HG02763 (cell line): ENCODE measurements around the gene THAP12.
"Not testable (repeated sequence)": the region's sequence is repeated elsewhere in the genome, so short reads cannot be mapped to it uniquely, and the experiment has no call there.

Experiments used
- ATAC-seq: cut with Tn5 transposase; IDR thresholded peaks from one replicate; pipeline ENCODE4 v1.9.1; 2021; ENCODE audit warnings: mild to moderate bottlenecking, moderate library complexity; ENCODE audit not compliant: unreplicated experiment

Gene THAP12

DNA sequence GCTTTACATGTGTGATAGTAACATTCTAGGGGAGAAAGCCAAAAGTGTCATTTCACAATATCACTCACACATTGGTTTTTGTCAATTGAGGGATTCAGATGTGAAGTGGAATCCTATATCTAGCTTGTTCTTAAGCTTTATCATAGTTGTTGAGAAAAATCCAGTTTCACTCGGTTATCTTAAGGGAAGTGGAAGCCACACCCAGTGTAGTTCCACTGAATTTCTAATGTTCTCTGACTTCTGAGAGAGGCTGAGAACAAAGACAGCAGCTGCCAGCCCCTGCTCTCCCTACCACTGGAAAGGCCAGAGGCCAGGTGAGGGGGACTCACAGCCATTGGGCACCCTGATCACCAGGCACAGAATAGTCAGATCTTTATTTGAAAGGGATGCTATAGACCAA, 53.7 kb downstream of the THAP12 start:
- no peak for ATAC-seq

DNA sequence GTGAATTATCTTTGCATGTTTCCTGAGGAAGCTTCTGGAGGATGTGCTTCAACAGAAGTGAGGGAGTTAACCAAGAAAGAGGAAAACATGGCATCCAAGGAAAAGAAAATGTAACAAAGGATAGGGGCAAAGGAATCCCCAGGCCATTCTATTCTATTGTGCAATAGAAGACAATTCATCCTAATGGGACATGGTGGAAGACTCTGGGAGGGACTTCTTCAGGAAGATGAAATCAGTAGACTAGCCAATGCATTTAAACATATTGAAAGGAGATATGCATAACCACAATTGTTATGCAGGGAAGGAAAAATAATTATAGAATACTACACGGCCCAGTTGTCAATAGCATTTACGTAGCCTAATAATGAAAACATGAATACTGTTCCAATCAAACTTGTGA, 55.7 kb downstream of the THAP12 start:
- no peak for ATAC-seq

DNA sequence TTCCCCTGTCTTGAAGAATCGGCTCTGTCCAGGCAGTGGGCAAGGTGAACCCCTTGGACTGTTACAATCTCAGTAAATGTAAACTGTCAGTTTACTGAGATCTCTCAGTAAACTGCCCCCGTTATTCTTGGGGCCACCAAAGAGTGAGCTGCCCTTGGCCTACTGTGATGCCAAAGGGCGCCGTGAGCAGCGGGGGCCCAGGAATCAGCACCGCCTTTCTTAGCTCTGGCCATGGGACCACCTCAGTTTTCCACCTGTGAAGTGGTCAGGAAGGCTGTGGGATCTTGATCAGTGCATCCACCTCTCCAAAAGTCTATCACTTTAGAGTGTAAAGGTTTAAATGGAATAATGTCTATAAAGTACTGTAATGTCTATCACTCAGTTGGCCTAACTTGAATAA, 57.1 kb downstream of the THAP12 start:
- no peak for ATAC-seq

DNA sequence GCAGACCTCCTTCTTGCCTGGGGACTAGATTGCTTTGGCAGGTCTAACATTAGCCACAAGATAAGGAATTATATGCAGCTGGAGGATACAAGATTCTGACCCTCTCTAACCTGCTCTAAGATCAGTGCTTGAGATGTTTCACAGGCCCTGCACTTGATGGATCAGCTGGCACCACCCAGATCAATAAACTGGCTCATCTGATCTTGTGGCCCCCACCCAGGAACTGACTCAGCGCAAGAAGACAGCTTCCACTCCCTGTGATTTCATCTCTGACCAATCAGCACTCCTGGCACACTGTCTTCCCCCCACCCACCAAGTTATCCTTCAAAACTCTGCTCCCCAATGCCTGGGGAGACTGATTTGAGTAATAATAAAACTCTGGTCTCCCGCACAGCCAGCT, 57.6 kb downstream of the THAP12 start:
- ATAC-seq = not testable (repeated sequence)

GRCh38 chr11:76322942-76323341, 58.0 kb downstream of the THAP12 start:
- no peak for ATAC-seq

GRCh38 chr11:76322540-76322939, 58.4 kb downstream of the THAP12 start:
- ATAC-seq = no peak

DNA sequence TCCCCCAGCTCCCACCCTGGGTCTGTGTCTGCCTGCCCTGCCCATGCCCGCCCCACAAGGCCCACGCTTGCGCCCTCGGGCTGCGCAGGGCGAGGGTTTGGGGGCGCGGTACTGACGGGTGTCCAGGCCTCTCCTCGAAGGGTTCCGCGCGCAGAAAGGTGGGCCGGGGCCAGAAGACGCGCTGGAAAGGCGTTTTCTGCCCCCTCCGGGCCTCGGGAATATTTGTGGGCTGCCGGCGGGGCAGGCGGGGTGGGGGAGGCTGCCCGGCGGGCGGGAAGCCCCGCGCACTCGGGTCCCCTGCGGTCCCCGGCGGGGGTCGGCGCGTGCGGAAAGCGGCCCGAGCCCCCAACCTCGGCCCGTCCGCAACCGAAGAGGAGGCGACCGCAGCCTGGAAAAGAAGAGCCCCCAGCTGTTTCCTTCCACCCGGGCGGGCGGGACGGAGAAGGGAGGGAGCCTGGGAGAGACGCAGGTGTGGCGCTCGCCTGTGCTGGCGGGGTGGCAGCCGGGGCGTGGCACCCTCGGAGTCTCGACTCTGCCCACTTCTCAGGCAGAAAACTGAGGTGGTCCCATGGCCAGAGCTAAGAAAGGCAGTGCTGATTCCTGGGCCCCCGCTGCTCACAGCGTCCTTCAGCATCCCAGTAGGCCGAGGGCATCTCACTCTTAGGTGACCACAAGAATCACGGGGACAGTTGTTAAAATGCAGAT, 59.0 kb downstream of the THAP12 start:
- ATAC-seq = no peak

DNA sequence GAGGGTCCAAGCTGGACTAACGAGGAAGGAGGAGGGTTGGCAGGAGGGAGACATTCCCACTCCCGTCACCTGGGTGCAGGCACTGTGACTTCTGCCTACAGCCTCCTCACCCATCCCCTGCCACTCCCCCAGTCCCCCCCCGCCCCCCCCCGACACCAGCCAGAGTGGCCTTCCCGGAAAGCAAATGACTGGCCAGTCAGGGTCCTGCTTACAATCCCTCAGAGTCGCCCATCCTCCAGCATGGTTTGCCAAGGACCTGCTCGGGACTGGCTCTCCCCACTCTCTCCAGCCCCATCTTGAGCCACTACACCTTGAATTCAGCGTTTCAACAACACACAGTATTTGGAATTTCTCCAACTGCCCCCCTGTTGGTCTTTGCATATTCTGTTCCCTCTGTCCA, 59.6 kb downstream of the THAP12 start:
- no peak for ATAC-seq

DNA sequence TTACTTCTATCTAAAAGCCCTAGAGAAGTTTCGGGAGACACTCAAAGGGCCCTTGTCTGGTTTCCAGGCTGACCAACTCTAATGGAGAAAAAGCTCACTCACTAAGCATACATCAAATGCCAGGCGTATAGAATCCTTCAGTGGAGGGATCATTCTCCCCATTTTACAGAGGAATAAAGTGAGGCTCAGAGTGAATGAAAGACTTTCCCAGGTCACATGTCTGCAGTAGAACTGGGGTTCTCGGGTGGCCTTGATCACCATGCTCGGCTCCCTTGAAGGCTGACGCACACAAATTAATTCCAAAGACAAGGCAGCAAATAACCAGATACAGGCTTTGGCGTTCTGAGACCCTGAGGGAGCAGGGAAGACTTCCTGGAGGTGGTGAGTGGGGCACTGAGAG, 60.0 kb downstream of the THAP12 start:
- ATAC-seq = no peak

DNA sequence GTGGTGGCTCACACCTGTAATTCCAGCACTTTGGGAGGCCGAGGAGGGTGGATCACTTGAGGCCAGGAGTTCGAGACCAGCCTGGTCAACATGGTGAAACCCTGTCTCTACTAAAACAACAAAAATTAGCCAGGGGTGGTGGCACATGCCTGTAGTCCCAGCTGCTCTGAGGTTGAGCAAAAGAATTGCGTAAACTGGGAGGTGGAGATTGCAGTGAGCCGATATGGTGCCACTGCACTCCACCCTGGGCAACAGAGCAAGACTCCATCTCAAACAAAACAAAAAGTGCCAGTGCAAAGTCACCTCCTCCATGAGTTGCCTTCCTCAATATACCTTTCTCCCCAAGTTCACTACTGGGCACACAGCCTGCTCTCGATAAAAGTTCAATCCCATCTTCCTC, 61.1 kb downstream of the THAP12 start:
- not testable (repeated sequence) for ATAC-seq

GRCh38 chr11:76318744-76319384, 62.1 kb downstream of the THAP12 start:
- ATAC-seq = no peak

DNA sequence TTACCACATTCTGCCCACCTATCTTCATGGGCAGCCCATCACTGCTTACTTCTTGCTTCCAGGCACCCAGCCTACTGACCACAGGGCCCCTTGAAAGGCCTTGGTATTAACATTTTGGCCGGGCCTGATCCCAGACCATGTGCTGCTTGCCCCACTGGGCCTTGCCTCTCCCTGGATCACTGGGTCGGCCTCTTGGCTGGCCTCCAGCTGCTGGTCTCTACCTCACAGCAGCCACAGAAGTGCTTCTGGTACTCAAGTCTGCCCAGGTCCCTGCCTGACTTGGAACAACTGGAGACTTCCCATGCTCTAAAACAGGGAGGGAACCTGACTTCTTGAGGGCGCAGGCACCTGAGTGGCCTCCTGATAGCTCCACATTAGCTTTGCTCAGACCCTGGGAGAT, 63.6 kb downstream of the THAP12 start:
- ATAC-seq = no peak

DNA sequence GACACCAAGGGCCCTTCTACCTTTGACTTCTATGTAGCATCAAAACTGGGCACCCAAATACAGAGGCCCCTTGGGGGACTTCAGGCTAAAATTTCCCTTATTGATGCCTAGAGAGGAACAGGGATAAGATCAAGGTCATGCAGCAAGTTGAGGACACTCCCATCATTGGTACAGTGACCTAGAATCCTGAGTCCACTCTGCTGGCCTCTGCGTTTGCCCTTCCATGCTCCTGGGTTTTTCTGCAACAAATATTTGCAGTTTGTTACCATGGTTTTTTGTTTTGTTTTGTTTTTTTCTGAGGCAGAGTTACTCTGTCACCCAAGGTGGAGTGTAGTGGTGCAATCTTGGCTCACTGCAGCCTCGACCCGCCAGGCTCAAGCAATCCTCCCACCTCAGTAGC, 64.2 kb downstream of the THAP12 start:
- ATAC-seq = no peak

- ATAC-seq = no peak
These were observed 65.6 kb downstream of the THAP12 start for GRCh38 chr11:76315182-76315853.

DNA sequence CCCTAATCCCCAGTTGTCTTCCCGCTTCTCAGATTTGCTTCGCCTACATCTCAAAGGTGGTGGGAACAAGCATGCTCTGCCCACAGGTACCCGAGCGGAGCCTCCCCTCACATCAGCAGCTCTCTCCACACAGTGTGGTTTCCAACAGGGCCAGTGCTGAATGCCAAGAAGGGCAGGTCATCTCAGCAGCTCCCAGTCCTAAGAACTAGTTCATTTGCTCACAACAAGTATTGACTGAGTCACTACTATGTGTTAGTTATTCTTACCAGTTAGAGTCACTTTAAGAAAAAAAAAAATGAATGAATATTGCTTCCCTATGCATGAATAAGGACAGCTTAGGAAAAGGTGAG, 66.2 kb downstream of the THAP12 start:
- ATAC-seq = no peak

DNA sequence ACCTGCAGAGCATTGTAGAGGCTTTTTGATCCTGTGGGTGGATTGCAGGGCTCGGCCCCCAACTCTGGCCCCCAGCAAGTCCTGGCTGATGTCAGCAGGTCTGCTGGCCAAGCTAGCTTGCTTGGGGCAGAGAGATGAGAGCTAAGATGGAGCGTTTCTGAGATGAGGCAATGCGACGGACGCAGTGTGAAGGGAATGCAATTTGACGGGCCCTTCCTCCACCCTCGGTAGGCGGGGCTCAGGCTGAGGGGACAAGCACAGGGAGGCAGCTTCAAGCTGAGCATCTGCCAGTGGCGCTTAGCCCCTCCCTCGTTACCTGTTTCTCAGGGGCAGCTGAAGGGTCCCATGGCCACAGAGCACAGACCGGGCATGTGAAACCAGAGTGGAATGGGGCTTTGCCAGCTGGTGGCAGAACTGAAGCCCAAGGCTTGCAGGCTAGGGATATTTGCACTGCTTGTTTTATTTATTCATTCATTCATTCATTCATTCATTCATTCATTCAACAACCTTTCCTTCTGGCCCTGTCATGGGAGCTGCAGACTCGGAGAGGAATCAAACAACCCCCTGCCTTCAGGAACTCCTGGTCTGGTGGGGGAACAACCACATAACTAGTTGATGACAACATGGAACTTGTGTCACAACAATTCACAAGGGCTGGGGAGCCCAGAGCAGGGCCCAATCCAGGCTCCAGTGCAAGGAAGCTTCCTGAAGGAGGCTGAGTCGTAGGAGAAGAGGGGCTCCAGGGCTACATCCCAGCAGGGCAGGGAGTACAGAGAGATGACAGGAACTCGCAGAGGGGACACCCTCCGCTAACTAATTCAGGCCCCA, 66.8 kb downstream of the THAP12 start:
- no peak for ATAC-seq

GRCh38 chr11:76313271-76313670, 67.7 kb downstream of the THAP12 start:
- ATAC-seq = no peak

GRCh38 chr11:76310832-76311595, 69.9 kb downstream of the THAP12 start:
- no peak for ATAC-seq

DNA sequence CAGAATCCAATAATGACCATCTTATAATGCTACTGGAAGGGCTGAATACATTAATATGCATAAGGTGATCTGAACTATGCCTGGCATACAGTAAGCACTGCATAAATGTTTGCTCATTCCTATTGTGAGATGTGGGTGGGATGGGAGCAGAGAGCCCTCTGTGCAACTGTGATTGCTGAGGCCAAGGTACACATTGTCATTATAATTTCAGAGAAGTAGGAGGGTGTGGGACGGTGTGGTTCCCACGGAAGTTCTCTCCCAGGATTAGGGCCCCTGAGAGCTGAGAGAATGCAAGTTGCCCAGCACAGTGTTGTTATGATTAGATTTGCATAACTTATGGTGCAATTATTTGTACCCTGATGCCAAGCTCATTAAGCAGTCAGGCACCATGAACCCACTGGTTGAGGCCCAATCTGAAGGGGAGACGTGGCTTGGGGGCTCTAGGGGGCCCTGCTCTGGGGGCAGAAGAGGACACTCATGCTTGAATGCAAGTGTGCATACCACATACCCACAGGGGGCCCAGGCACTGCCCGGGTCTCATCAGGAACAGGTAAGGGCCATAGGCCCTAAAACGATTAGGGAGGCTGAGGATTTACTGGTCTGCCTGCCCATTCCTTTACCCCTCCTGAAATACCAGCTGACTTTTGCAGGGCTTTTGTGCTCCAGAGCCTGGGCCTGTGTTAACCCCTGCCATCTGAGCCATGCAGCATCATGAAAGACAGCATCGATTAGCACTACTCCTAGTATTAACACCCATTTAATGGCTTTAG, 72.8 kb downstream of the THAP12 start:
- no peak for ATAC-seq

GRCh38 chr11:76307396-76307795, 73.5 kb downstream of the THAP12 start:
- ATAC-seq = no peak
